GM18519 (cell line): ENCODE results near the gene FAR2.
"Not testable (repeated sequence)": the region's sequence is repeated elsewhere in the genome, so short reads cannot be mapped to it uniquely, and the experiment has no call there.

Source experiments
- ATAC-seq: cut with Tn5 transposase; IDR thresholded peaks from one replicate; pipeline ENCODE4 v1.9.1; 2021; ENCODE audit warnings: mild to moderate bottlenecking, moderate library complexity; ENCODE audit not compliant: unreplicated experiment, low FRiP score

The FAR2 gene

DNA sequence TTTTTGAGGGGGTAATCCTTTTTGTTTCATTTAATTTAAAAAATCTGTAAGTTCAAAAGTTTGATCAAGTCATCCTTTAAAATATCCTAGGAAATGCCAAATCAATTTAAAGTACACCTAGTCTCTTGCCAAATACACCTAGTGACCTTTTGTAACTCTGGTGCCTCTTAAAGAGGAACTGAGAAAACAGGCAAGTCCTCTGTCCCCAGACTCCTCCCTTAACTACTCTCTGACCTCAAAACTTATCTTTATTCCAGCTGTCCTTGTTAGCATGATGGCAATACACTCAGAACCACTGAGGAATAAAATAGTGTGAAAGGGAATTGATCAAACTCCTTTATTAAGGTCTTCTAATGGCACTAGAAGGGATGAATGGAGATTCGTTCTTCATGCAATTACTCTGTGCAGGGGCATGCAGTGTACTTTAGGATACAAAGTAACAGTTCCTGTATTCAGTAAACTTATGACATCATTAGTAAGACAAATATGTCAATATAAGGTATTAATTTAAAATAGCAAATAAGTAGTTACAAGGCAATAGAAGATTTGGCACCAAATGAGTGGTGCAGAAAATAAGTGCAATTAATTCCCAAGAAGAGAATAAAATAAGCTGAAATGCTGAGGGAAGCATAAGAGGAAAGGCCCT lies 3.3 kb downstream of the FAR2 start:
- ATAC-seq: peak; percentile 87

DNA sequence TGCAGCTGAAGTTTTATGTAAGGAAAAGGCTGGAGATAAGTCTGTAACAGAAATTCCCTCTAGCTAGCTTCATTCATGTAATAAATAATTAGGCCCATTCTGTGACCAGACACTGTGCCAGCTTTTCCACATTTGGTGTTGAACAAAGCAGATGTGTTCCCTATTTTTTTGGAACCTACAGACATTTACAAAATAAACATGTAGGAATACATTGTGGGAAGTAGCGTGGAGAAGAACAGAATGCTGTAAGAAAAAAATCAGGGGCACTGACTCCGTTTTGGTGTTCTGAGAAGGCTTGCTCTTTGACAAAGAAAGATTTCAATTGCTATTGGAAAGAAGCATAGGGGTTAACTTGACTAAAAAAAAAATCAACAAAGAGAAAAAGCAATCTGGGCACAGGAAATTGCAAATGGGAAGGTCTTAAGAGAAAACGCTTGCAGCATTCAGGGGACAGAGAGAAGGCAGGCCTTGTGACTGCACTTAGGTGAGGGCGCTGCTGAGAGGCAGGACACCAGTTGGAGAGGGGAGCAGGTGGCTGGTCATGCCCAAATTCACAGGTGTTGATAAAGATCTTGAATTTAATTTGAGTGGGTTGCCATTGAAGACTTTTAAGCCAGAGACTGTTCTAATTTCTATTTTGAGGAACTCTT lies 4.0 kb downstream of the FAR2 start:
- no peak for ATAC-seq

DNA sequence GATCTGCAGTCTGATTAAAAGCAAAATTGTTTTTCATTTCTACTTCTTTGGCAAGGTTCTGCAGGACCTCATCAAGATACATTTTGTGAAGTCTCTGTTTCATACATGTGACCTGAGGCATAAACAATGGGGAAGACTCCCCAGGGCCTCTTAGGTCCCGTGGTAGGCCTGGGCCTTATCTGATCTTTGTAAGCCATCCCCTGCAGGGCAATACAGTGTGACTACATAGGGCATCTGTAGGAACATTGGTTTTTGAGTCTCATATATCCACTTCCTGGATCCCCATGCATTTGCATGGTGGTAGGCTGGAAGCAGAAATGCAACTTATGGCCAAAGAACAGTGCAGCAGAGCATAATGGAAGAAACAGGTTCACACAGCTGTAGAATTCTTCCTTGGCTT lies 6.0 kb downstream of the FAR2 start:
- peak; percentile 40 for ATAC-seq

GRCh38 chr12:29157486-29157946 lies 8.4 kb downstream of the FAR2 start:
- ATAC-seq: no peak

DNA sequence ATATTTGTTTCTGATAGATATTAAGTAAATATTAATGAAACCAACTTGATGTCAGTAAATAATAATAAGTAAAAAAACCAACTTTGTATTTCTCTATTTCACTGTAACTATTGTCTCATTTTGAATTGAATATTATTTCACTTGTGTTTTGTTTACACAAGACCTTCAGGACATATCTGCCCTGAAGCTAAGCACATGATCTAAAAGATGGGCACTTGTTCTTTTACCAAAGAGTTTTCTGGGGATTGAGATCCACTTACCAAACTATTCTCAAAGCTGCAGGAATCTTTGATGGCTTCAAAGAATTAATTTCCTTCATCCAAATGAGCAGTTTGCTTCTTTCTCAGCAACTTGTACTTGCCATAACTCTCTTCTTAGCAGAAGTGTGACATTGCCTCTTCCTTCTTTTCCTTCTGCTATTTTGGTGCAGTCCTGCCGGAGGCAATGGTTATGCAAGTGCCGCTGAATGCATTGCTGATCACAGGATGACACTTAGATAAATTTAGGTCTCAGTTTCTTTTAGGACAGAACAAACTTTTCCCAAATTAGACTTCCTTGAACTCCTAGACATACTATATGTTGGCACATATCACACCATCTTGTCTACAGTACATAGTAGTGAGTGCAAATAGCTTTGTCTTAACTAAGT lies 9.2 kb downstream of the FAR2 start:
- no peak for ATAC-seq

GRCh38 chr12:29159661-29160060 lies 10.6 kb downstream of the FAR2 start:
- no peak for ATAC-seq

GRCh38 chr12:29160230-29160629 lies 11.2 kb downstream of the FAR2 start:
- ATAC-seq: no peak

DNA sequence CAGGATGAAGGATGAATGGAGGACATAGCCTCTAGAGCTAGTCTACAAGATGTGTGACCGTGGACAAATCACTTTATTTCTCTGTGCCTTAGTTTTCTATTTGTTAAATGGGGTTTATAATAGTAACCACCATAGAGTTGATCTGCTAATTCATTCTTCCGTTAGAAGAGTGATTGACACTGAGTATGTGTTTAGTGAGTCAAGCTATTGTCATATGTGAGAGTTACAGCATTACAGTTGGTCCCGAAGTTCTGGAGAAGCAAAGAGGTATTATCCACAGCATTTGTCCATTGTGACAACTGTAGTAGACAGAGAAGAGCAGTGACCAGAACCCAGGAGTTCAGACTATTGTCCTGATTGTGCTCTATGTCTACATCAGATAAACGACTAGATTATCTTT lies 14.1 kb downstream of the FAR2 start:
- no peak for ATAC-seq

DNA sequence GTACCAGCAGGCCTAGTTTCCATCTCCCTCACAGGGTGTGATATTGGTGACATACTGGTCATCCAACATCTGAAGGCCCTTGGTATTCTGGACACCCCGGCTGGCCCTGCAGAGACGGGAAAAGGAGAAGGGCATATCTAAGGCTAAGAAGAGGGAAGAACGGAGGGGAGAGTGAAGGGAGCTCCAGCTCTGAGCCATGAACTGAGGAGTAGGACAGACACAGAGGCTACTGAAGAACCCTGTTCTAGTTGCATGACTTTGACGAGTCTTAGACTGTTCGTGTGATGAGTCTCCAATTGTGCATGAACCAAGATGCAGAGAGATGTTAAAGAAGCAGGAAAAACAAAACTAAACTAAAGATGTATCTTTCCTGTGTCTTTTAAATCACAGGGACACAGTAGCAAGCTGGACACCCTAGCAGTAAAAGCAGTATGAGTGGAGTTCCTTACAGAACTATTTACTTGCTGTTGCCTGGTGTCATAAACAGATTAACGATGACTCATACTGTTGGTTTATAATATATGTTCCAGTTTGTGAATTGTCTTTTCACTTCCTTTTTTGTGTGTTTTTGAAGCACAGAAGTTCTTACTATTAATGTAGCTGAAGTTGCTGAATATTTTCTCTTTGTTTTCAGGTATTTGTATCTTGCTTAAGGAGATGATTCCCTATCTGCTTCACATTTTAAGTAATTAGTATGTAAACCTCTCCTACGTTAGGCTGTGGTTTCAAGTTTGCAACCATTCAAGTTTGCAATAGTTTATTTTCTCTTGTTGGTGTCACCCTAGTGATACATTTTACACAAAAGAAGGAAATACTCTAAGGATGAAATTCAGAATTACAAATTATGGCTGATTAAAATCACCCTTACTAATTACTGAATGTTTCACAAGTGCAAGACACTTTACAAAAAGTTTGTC lies 15.7 kb downstream of the FAR2 start:
- peak; percentile 99 for ATAC-seq

DNA sequence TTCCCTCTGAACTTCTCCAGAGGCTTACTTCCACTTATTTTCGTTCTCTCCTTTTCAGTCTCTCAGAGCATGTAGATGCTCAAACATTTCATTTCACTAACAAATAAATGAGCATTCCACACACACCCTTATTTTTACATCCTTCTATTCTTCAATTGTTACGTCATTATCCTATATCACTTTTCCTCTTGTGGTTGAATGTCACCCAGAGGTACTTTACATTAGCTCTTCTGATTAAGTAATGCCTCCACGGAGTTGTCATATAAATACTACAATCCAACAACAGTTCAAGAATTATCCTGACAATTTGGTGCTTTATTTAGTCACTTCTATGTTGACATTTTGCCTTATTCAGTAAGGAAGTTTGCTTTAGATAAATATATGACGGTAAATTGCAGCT lies 18.4 kb downstream of the FAR2 start:
- no peak for ATAC-seq

DNA sequence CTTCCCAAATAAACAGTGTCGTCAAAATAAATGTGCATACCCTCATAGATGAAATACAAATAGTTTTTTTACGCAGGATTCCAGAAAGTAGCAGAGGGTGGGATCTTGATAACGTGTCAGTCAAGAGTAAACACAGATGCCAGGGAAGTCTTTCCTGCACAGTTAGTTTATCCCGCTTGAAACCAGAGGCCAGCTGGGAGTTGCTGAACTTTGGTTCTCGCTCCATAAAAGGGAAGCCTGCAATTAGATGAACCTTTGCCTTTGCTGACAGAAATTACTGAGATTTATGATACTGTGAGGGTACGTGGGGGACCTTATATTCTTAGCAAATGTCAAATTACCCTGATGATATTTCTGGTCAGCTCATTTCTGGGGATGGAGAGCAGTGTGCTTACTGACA lies 18.9 kb downstream of the FAR2 start:
- ATAC-seq: no peak

GRCh38 chr12:29169978-29170377 lies 20.9 kb downstream of the FAR2 start:
- not testable (repeated sequence) for ATAC-seq

DNA sequence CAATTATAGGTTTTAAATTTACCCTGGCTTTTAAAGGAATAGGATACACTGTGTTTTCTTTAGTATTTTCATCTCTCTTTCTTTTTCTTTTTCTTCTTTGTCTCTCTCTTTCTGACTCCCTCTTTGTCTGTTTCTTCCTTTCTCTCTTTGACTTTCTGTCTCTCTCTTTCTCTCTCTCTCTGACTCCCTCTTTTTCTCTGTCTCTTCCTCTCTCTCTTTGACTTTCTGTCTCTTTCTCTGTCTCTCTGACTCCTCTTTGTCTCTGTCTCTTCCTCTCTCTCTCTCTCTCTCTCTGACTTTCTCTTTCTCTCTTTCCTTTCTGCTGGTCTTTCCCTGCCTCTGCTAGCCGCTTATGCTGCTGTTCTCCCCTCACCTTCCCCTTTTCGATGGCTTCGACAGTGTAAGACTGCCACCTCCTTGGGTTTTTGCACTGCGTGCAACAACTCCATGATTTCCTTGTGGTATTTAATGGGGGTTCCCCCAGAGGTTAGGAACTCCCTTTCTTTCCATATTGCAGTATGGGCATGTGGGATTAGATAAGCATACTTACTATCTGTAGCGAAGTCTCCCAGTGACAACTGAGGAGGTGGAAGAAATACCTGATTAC lies 21.5 kb downstream of the FAR2 start:
- ATAC-seq: not testable (repeated sequence)

DNA sequence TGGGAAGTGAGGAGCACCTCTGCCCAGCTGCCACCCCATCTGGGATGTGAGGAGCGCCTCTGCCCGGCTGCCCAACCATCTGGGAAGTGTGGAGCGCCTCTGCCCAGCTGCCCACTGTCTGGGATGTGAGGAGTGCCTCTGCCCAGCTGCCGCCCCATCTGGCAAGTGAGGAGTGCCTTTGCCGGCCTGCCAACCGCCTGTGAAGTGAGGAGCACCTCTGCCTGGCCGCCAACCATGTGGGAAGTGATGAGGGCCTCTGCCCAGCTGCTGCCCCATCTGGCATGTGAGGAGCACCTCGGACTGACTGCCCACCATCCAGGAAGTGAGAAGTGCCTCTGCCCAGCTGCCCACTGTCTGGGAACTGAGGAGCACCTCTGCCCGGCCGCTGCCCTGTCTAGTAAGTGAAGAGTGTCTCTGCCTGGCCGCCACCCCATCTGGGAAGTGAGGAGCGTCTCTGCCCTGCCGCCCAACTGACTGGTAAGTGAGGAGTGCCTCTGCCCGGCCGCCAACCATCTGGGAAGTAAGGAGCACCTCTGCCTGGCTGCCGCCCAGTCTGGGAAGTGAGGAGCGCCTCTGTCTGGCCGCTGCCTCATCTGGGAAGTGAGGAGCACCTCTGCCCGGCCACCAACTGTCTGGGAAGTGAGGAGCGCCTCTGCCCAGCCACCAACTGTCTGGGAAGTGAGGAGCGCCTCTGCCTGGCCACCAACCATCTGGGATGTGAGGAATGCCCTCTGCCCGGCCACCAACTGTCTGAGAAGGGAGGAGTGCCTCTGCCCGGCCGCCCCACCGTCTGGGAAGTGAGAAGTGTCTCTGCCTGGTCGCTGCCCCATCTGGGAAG lies 22.6 kb downstream of the FAR2 start:
- ATAC-seq: no peak

DNA sequence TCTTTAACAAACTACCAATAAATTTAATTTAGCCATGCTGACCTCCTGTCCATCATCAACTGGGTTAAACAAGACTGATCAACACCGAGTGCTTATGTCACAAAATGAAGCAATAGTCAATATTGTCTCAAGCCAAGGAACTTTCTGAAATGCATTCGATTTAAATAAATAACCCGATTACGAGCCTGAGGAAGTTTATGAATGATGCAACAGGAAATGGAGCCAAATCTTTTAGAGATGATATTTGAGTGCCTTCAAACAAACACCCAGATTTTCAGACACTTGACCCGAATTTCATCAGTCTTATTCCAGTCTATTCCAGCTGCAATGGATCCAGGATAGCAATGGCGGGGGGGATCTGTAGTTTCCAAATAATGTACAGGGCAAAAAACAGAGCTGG lies 27.9 kb downstream of the FAR2 start:
- ATAC-seq: no peak

GRCh38 chr12:29182247-29182646 lies 33.2 kb downstream of the FAR2 start:
- ATAC-seq: not testable (repeated sequence)

GRCh38 chr12:29187756-29188155 lies 38.7 kb downstream of the FAR2 start:
- ATAC-seq: no peak

GRCh38 chr12:29191267-29191850 lies 42.3 kb downstream of the FAR2 start:
- ATAC-seq: no peak

DNA sequence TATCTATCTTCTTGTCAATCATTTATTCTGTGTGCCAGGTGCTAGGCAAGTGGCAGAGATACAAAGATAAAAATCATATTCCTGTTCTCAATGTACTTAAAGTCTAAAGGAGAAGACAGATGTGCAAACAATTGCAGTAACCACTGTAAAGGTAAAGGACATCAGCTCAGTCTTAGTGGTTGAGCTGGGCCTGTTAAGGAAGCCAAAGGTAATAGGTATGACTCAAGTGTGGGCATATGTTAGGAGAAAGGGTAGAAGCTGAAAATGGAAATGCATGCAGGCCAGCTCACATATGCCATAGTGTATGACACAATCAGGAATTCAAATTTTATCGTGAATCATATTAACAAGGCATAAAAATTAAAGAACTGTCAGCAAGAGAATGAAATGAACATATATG lies 49.8 kb downstream of the FAR2 start:
- no peak for ATAC-seq
